Endodermal cell (in vitro differentiated cells): Measurements from ENCODE around the gene TMEM63A. TPM values are rescaled to one million over a fixed set of nuclear protein-coding genes. Genes with fewer than 3 reads are reported as not detected.
"Not testable (repeated sequence)": the region's sequence is repeated elsewhere in the genome, so short reads cannot be mapped to it uniquely, and the experiment has no call there.

ENCODE experiments used
- DNase-seq: peaks from one replicate; pipeline ENCODE4 v3.0.0-alpha.2; 2017
- H3K27ac ChIP-seq: 2 replicates; pipeline ENCODE4 v1.5.1; 2013; ENCODE audit warnings: mild to moderate bottlenecking, low read depth, low read length, moderate library complexity
- H3K27me3 ChIP-seq: 2 replicates; pipeline ENCODE4 v1.6.1; 2013; ENCODE audit warnings: mild to moderate bottlenecking, low read length, moderate library complexity; ENCODE audit not compliant: insufficient read depth, control insufficient read depth, poor library complexity, severe bottlenecking
- H3K36me3 ChIP-seq: 2 replicates; pipeline ENCODE4 v1.7.0; 2013; ENCODE audit warnings: mild to moderate bottlenecking, low read length, moderate library complexity; ENCODE audit not compliant: control insufficient read depth, insufficient read depth
- H3K4me1 ChIP-seq: one replicate; pipeline ENCODE4 v1.7.0; 2013; ENCODE audit warnings: low read length; ENCODE audit not compliant: control insufficient read depth, insufficient read depth
- H3K4me3 ChIP-seq: 2 replicates; pipeline ENCODE4 v1.5.1; 2013; ENCODE audit warnings: mild to moderate bottlenecking, low read length, moderate library complexity
- H3K9ac ChIP-seq: 2 replicates; pipeline ENCODE4 v1.6.1; 2013; ENCODE audit warnings: mild to moderate bottlenecking, low read length, moderate library complexity; ENCODE audit not compliant: poor library complexity, severe bottlenecking; ENCODE audit errors: extremely low read depth
- H3K9me3 ChIP-seq: 2 replicates; pipeline ENCODE4 v1.6.1; 2013; ENCODE audit warnings: mild to moderate bottlenecking, low read length, moderate library complexity; ENCODE audit not compliant: control insufficient read depth
- H3K27ac Mint-ChIP-seq: 2 replicates; pipeline ENCODE4 v1.8.0; 2020; ENCODE audit warnings: mixed read lengths
- H3K27me3 Mint-ChIP-seq: 2 replicates; pipeline ENCODE4 v1.8.0; 2021; ENCODE audit warnings: mild to moderate bottlenecking, mixed read lengths; ENCODE audit not compliant: insufficient read depth
- H3K36me3 Mint-ChIP-seq: 2 replicates; pipeline ENCODE4 v1.8.0; 2020; ENCODE audit warnings: low read depth, mixed read lengths
- H3K4me1 Mint-ChIP-seq: 2 replicates; pipeline ENCODE4 v1.8.0; 2020; ENCODE audit warnings: mixed read lengths
- H3K4me3 Mint-ChIP-seq: 2 replicates; pipeline ENCODE4 v1.8.0; 2020; ENCODE audit warnings: mild to moderate bottlenecking, moderate library complexity, mixed read lengths
- H3K9me3 Mint-ChIP-seq: 2 replicates; pipeline ENCODE4 v1.8.0; 2020; ENCODE audit warnings: mild to moderate bottlenecking, mixed read lengths
- CTCF ChIP-seq: fragments of 200-600 bp; sonication (generic); conservative IDR thresholded peaks from 2 replicates; pipeline ENCODE4 v1.5.0; 2021; ENCODE audit warnings: antibody characterized with exemption, mild to moderate bottlenecking
- WGBS, 2 experiments: methylation state at CpG; one replicate each; pipeline versions ENCODE4 v1.1.5 to v1.1.7; 2013; ENCODE audit warnings: missing lambda C conversion rate in 2 of 2, mixed read lengths in 1 of 2; ENCODE audit not compliant: insufficient coverage in 1 of 2, insufficient read length in 1 of 2; 5-methylcytosine and 5-hydroxymethylcytosine counted together
- total RNA-seq, 2 donors: library from RNA; stranded (reverse); fragmentation: NEBNext Ultra II Directional in 1 of 2; extraction: Animal tissue kit (Norgen Biotek cat#: 25700) in 1 of 2; gene quantifications; 2 replicates in 1 of 2; 3 replicates in 1 of 2; pipeline ENCODE4 v1.2.1, GENCODE V29; 2021

TMEM63A gene
- total RNA-seq, 2 donors from 2014 or later, result 194 to 232 TPM

DNA sequence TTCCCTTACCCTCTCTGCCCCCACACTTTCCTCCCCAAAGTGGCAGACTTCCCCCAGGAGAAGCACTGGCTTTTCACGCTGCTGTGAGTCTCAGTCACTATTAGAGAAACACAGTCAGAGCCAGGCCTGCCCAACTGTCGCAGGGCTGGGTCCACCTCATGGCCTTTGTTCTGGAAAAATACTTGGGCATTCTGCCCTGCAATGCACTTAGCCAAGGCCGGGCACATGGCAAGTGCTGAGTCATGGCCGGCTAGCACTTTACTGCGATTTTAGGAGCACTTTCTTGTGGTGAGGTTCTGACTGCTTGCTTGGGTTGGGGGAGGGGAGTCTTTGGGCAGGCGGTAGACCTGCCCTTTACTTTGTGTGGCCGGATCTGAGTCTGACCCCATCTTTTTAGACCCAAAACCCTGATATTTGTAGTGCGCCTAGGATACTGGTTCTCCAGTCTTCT lies 64.5 kb downstream of the TMEM63A start:
- Histone ChIP-seq H3K27ac (no peak overlapping the region), H3K4me3 (no peak overlapping the region), H3K27me3 (no peaks in the 10 kb centered on the region), H3K9me3 (no peaks in the 10 kb centered on the region), H3K4me1 (peaks cover 20% of the 10 kb centered on the region), H3K9ac (no peak overlapping the region), H3K36me3 (peaks cover 68% of the 10 kb centered on the region)
- no peak for TF ChIP-seq CTCF
- peaks cover 40% of the 10 kb centered on the region for H3K36me3 Mint-ChIP-seq
- H3K4me3 Mint-ChIP-seq, result no peak overlapping the region
- whole genome bisulfite sequencing, 2 experiments, result 83 to 94% methylated on average over 6 to 8 of the region's 8 CpGs
- H3K27ac Mint-ChIP-seq, result peak overlapping the region; percentile 93
- peaks cover 47% of the 10 kb centered on the region for H3K4me1 Mint-ChIP-seq
- H3K27me3 Mint-ChIP-seq, result no peaks in the 10 kb centered on the region
- DNase-seq, result peak; percentile 77
- H3K9me3 Mint-ChIP-seq, result no peaks in the 10 kb centered on the region

- Mint-ChIP-seq H3K4me3 (no peak overlapping the region), H3K4me1 (peaks cover 45% of the 10 kb centered on the region), H3K36me3 (peaks cover 33% of the 10 kb centered on the region), H3K27ac (peak overlapping the region; percentile 93), H3K27me3 (no peaks in the 10 kb centered on the region), H3K9me3 (no peaks in the 10 kb centered on the region)
- Histone ChIP-seq H3K27ac (no peak overlapping the region), H3K9ac (no peak overlapping the region), H3K36me3 (peaks cover 67% of the 10 kb centered on the region), H3K4me1 (peaks cover 27% of the 10 kb centered on the region), H3K9me3 (no peaks in the 10 kb centered on the region), H3K4me3 (no peak overlapping the region), H3K27me3 (no peaks in the 10 kb centered on the region)
- TF ChIP-seq CTCF, result no peak
- DNase-seq, result no peak
- 89 to 93% methylated on average over 10 to 17 of the region's 17 CpGs for WGBS, 2 experiments
These were observed 65.3 kb downstream of the TMEM63A start for GRCh38 chr1:225816643-225817538.

GRCh38 chr1:225815526-225816178 lies 66.5 kb downstream of the TMEM63A start:
- DNase-seq, result peak; percentile 46
- no peak overlapping the region for H3K9ac ChIP-seq
- H3K4me1 ChIP-seq, result peaks cover 28% of the 10 kb centered on the region
- Mint-ChIP-seq H3K4me3 (no peak overlapping the region), H3K9me3 (no peaks in the 10 kb centered on the region), H3K36me3 (peaks cover 27% of the 10 kb centered on the region), H3K27me3 (no peaks in the 10 kb centered on the region), H3K4me1 (peaks cover 49% of the 10 kb centered on the region), H3K27ac (peak overlapping the region; percentile 20)
- TF ChIP-seq CTCF, result no peak
- H3K4me3 ChIP-seq, result no peak overlapping the region
- WGBS, 2 experiments, result 92 to 94% methylated on average over 13 to 17 of the region's 17 CpGs
- H3K9me3 ChIP-seq, result no peaks in the 10 kb centered on the region
- peaks cover 57% of the 10 kb centered on the region for H3K36me3 ChIP-seq
- H3K27ac ChIP-seq, result no peak overlapping the region
- no peaks in the 10 kb centered on the region for H3K27me3 ChIP-seq

DNA sequence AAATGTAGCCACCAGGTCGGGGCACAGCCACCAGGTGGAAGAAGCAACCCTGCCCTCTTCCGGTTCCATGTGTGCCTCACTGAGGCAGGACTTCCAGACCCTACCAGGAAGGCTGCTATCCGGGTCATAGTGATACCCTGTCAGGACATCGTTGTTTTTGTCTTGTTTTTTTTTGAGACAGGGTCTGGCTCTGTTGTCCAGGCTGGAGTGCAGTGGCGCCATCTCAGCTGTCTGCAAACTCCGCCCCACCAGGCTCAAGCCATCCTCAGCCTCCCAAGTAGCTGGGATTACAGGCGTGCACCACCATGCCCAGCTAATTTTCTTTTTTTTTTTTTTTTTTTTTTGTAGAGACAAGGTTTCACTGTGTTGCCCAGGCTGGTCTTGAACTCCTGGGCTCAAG lies 67.1 kb downstream of the TMEM63A start:
- H3K9me3 Mint-ChIP-seq, H3K27me3 Mint-ChIP-seq, H3K4me3 ChIP-seq, H3K27ac Mint-ChIP-seq, H3K4me3 Mint-ChIP-seq, H3K27ac ChIP-seq, H3K9ac ChIP-seq, H3K9me3 ChIP-seq, H3K27me3 ChIP-seq, DNase-seq: not testable (repeated sequence)
- 95 to 100% methylated on average over 1 to 7 of the region's 7 CpGs for WGBS, 2 experiments
- Mint-ChIP-seq H3K4me1 (peaks cover 49% of the 10 kb centered on the region), H3K36me3 (peaks cover 22% of the 10 kb centered on the region)
- H3K36me3 ChIP-seq, result peaks cover 55% of the 10 kb centered on the region
- H3K4me1 ChIP-seq, result peaks cover 28% of the 10 kb centered on the region
